Fibroblast of gingiva (primary cell): ENCODE measurements around the gene PALMD.

Experiments used
- DNase-seq: peaks from one replicate; pipeline ENCODE4 v3.0.0-alpha.2; 2011; ENCODE audit warnings: low read depth

The PALMD gene

GRCh38 chr1:99697580-99697979 is 51.7 kb downstream of the PALMD start:
- no peak for DNase-seq

- peak; percentile 71 for DNase-seq
Observed at GRCh38 chr1:99700020-99700419, 54.1 kb downstream of the PALMD start.

- DNase-seq = no peak
Observed at GRCh38 chr1:99702221-99702620, 56.3 kb downstream of the PALMD start.

GRCh38 chr1:99704356-99704816 is 58.5 kb downstream of the PALMD start:
- DNase-seq = no peak

GRCh38 chr1:99705385-99705784 is 59.5 kb downstream of the PALMD start:
- DNase-seq = peak; percentile 35

GRCh38 chr1:99707535-99708142 is 61.7 kb downstream of the PALMD start:
- peak; percentile 49 for DNase-seq

- no peak for DNase-seq
Observed at GRCh38 chr1:99710994-99711393, 65.1 kb downstream of the PALMD start.

GRCh38 chr1:99713006-99713405 is 67.1 kb downstream of the PALMD start:
- no peak for DNase-seq

- DNase-seq = no peak
Observed at GRCh38 chr1:99717005-99717404, 71.1 kb downstream of the PALMD start.

GRCh38 chr1:99723251-99723650 is 77.3 kb downstream of the PALMD start:
- DNase-seq = no peak

- DNase-seq = no peak
Observed at GRCh38 chr1:99725996-99726395, 80.1 kb downstream of the PALMD start.

GRCh38 chr1:99726407-99726806 is 80.5 kb downstream of the PALMD start:
- no peak for DNase-seq

- no peak for DNase-seq
Observed at GRCh38 chr1:99726818-99727217, 80.9 kb downstream of the PALMD start.

- DNase-seq = peak; percentile 65
Observed at GRCh38 chr1:99727575-99728185, 81.8 kb downstream of the PALMD start.

GRCh38 chr1:99728494-99729235 is 82.8 kb downstream of the PALMD start:
- DNase-seq = no peak

- no peak for DNase-seq
Observed at GRCh38 chr1:99731384-99731783, 85.5 kb downstream of the PALMD start.

- DNase-seq = no peak
Observed at GRCh38 chr1:99735852-99736251, 89.9 kb downstream of the PALMD start.

GRCh38 chr1:99737016-99737415 is 91.1 kb downstream of the PALMD start:
- peak; percentile 73 for DNase-seq

- DNase-seq = no peak
Observed at GRCh38 chr1:99738858-99739465, 93.0 kb downstream of the PALMD start.

GRCh38 chr1:99740141-99740540 is 94.2 kb downstream of the PALMD start:
- no peak for DNase-seq
